ENCODE measurements around the gene TRAPPC2. TPM values are rescaled to one million over a fixed set of nuclear protein-coding genes. Genes with fewer than 3 reads are reported as not detected.

Gene TRAPPC2
- total RNA-seq, 1 experiment from 2014 or later: 19.5 TPM

DNA sequence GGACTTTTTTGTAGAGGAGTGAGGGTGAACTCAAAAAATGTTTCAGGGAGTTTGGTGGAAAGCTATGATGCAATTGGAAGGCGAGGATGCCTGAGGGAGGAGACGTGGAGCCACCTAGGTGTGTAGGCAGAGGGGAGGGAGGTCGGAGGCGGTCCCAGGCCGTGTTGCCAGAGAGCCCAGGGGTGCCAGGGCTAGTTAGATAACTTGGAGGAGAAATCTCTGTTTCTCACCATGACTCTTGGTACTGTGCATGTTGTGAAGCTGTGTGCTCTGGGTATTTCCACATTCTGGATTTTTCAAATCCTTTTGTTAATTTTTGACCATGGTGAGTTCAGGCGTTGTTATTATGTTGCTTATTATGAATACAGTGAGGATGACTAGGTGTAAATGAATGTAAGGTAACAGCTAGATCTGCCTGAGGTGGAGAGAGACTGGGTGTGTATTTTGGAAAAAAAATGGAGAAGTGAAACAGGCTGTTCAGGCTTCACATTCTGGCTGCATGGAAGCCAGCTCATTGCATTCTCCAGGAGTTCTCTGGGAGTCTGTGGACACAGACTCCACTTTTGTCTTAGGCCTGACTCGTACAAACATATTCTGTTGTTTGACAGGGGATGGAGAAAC lies 41.0 kb downstream of the TRAPPC2 start:
- intact Hi-C loops (cut with micrococcal nuclease; ENCODE audit: unreplicated experiment): no loop called here
- CTCF ChIA-PET: no interaction called here

GRCh38 chrX:13692771-13693231 lies 41.6 kb downstream of the TRAPPC2 start:
- ChIA-PET CTCF (no interaction called here), POLR2A (ENCODE audit: low non-redundant PET) (no interaction called here)
- peaks cover 40% of the 10 kb centered on the region for H3K4me1 ChIP-seq (ENCODE audit: insufficient read depth, low read length, poor library complexity, severe bottlenecking)
- BruUV-seq (replicated peaks): no TSS peak
- peaks cover 5% of the 10 kb centered on the region for H3K27me3 ChIP-seq (replicated peaks; ENCODE audit: insufficient read depth, low read depth, low read length, poor library complexity)
- H3K36me3 ChIP-seq (ENCODE audit: insufficient read depth, low read length, poor library complexity, severe bottlenecking): no peaks in the 10 kb centered on the region
- no peak overlapping the region for H3K27ac ChIP-seq (ENCODE audit: low read depth, low read length, poor library complexity, severe bottlenecking)
- intact Hi-C loops (cut with micrococcal nuclease; ENCODE audit: unreplicated experiment): no loop called here
- no peak overlapping the region for H3K4me3 ChIP-seq (ENCODE audit: low read depth, low read length, poor library complexity, severe bottlenecking)
- H3K9me3 ChIP-seq (ENCODE audit: low read depth, low read length, poor library complexity, severe bottlenecking): no peaks in the 10 kb centered on the region
- TF ChIP-seq EZH2 (IDR thresholded peaks at IDR 0.05; ENCODE audit: borderline replicate concordance, low read depth, low read length, poor library complexity, severe bottlenecking): no peak
- TF ChIP-seq, protein P1, sequence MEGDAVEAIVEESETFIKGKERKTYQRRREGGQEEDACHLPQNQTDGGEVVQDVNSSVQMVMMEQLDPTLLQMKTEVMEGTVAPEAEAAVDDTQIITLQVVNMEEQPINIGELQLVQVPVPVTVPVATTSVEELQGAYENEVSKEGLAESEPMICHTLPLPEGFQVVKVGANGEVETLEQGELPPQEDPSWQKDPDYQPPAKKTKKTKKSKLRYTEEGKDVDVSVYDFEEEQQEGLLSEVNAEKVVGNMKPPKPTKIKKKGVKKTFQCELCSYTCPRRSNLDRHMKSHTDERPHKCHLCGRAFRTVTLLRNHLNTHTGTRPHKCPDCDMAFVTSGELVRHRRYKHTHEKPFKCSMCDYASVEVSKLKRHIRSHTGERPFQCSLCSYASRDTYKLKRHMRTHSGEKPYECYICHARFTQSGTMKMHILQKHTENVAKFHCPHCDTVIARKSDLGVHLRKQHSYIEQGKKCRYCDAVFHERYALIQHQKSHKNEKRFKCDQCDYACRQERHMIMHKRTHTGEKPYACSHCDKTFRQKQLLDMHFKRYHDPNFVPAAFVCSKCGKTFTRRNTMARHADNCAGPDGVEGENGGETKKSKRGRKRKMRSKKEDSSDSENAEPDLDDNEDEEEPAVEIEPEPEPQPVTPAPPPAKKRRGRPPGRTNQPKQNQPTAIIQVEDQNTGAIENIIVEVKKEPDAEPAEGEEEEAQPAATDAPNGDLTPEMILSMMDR (conservative IDR thresholded peaks at IDR 0.05; ENCODE audit: low read depth, low read length): no peak
- DNase-seq (ENCODE audit: low spot score): no peak

More for the DNA sequence above, 41.0 kb downstream of the TRAPPC2 start:
- Histone ChIP-seq H3K27ac (ENCODE audit: low read depth, low read length, poor library complexity, severe bottlenecking) (no peak overlapping the region), H3K9me3 (ENCODE audit: low read depth, low read length, poor library complexity, severe bottlenecking) (no peaks in the 10 kb centered on the region), H3K4me3 (ENCODE audit: low read depth, low read length, poor library complexity, severe bottlenecking) (no peak overlapping the region), H3K27me3 (replicated peaks; ENCODE audit: insufficient read depth, low read depth, low read length, poor library complexity) (no peaks in the 10 kb centered on the region), H3K36me3 (ENCODE audit: insufficient read depth, low read length, poor library complexity, severe bottlenecking) (no peaks in the 10 kb centered on the region), H3K4me1 (ENCODE audit: insufficient read depth, low read length, poor library complexity, severe bottlenecking) (peaks cover 45% of the 10 kb centered on the region)
- no TSS peak for BruUV-seq (replicated peaks)
- TF ChIP-seq, protein P1 (conservative IDR thresholded peaks at IDR 0.05; ENCODE audit: low read depth, low read length): no peak
- no peak for TF ChIP-seq EZH2 (IDR thresholded peaks at IDR 0.05; ENCODE audit: borderline replicate concordance, low read depth, low read length, poor library complexity, severe bottlenecking)
- POLR2A ChIA-PET (ENCODE audit: low non-redundant PET): no interaction called here
- no peak for DNase-seq (ENCODE audit: low spot score)

DNA sequence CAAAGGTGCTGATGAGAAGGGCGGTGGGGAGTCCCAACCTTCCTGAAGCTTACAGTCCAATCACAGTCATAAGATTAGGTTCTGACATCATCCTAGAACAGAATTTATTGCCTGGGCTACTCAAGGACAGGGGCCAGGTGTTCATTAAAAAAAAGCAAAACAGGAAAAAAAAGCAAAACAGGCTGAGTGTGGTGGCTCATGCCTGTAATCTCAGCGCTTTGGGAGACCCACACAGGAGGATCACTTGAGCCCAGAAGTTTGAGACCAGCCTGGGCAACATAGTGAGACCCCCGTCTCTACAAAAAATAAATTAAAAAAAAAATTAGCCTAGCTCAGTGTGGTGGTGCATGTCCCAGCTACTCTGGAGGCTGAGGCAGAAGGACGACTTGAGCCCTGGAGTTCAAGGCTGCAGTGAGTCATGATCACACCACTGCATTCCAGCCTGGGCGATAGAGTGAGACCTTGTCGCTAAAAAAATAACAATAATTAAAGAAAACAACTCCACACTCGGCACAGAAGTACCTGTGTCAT lies 42.5 kb downstream of the TRAPPC2 start:
- H3K4me3 ChIP-seq (ENCODE audit: low read depth, low read length, poor library complexity, severe bottlenecking): no peak overlapping the region
- H3K27ac ChIP-seq (ENCODE audit: low read depth, low read length, poor library complexity, severe bottlenecking): no peak overlapping the region
- no peak for TF ChIP-seq EZH2 (IDR thresholded peaks at IDR 0.05; ENCODE audit: borderline replicate concordance, low read depth, low read length, poor library complexity, severe bottlenecking)
- TF ChIP-seq, protein P1 (conservative IDR thresholded peaks at IDR 0.05; ENCODE audit: low read depth, low read length): no peak
- DNase-seq (ENCODE audit: low spot score): no peak
- no peaks in the 10 kb centered on the region for H3K36me3 ChIP-seq (ENCODE audit: insufficient read depth, low read length, poor library complexity, severe bottlenecking)
- no peaks in the 10 kb centered on the region for H3K9me3 ChIP-seq (ENCODE audit: low read depth, low read length, poor library complexity, severe bottlenecking)
- peaks cover 5% of the 10 kb centered on the region for H3K27me3 ChIP-seq (replicated peaks; ENCODE audit: insufficient read depth, low read depth, low read length, poor library complexity)
- BruUV-seq (replicated peaks): no TSS peak
- CTCF ChIA-PET: no interaction called here
- intact Hi-C loops (cut with micrococcal nuclease; ENCODE audit: unreplicated experiment): no loop called here
- peaks cover 37% of the 10 kb centered on the region for H3K4me1 ChIP-seq (ENCODE audit: insufficient read depth, low read length, poor library complexity, severe bottlenecking)
- POLR2A ChIA-PET (ENCODE audit: low non-redundant PET): no interaction called here
